Testis (tissue), 2 donors: ENCODE data around the gene SLC5A4.

ENCODE experiments used
- CTCF ChIP-seq, 3 experiments: fragments of 450-650 bp in 2 of 3; fragments of 200-600 bp in 1 of 3; sonication (generic) in 1 of 3; IDR thresholded peaks; one replicate each; pipeline ENCODE4 v1.5.1; 2016 to 2019; ENCODE audit warnings: antibody characterized with exemption in 3 of 3, mild to moderate bottlenecking in 2 of 3, moderate library complexity in 1 of 3
- POLR2A ChIP-seq: fragments of 450-650 bp; IDR thresholded peaks from one replicate; pipeline ENCODE4 v1.6.1; 2017; ENCODE audit warnings: antibody characterized with exemption, mild to moderate bottlenecking, moderate library complexity

DNA sequence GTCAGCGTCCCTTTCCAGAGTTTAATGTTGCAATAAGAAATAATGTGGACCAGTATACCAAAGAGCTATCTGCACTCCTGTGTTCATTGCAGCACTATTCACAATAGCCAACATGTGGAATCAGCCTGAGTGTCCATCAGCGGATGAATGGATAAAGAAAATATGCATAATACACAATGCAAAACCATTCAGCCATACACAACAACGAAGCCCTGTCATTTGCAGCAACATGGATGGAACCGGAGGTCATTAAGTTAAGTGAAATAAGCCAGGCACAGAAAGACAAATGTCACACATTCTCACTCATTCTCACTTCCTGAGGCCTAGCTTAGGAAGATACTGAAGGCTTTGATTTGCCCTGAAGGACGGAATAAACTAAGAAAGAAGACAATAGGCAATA is 22.1 kb downstream of the SLC5A4 start:
- no peak for TF ChIP-seq CTCF (IDR thresholded peaks at IDR 0.05)
- TF ChIP-seq POLR2A, result no peak
